Neuronal stem cell (in vitro differentiated cells): ENCODE measurements around the gene C18orf63.

Experiments used
- DNase-seq: peaks from one replicate; pipeline ENCODE4 v3.0.0-alpha.2; 2013; ENCODE audit warnings: low spot score
- H2AFZ ChIP-seq: one replicate; pipeline ENCODE4 v1.6.1; 2013; ENCODE audit warnings: mild to moderate bottlenecking, low read length, inconsistent platforms
- H2AK5ac ChIP-seq: 2 replicates; pipeline ENCODE4 v1.6.1; 2013; ENCODE audit warnings: low read depth, mild to moderate bottlenecking, inconsistent platforms, low read length, moderate library complexity, mixed read lengths
- H2BK120ac ChIP-seq: 2 replicates; pipeline ENCODE4 v1.6.1; 2013; ENCODE audit warnings: low read depth, mild to moderate bottlenecking, inconsistent platforms, low read length, moderate library complexity, mixed read lengths
- H2BK12ac ChIP-seq: one replicate; pipeline ENCODE4 v1.6.1; 2013; ENCODE audit warnings: low read length, inconsistent platforms
- H2BK15ac ChIP-seq: 2 replicates; pipeline ENCODE4 v1.6.1; 2013; ENCODE audit warnings: mild to moderate bottlenecking, low read length, inconsistent platforms, mixed read lengths
- H2BK5ac ChIP-seq: one replicate; pipeline ENCODE4 v1.6.1; 2013; ENCODE audit warnings: inconsistent platforms, mild to moderate bottlenecking, low read length, moderate library complexity
- H3K14ac ChIP-seq: one replicate; pipeline ENCODE4 v1.6.1; 2013; ENCODE audit warnings: low read length, inconsistent platforms
- H3K18ac ChIP-seq: 2 replicates; pipeline ENCODE4 v1.6.1; 2013; ENCODE audit warnings: low read length, inconsistent platforms
- H3K23ac ChIP-seq: 2 replicates; pipeline ENCODE4 v1.6.1; 2013; ENCODE audit warnings: low read depth, mild to moderate bottlenecking, mixed read lengths, low read length, inconsistent platforms; ENCODE audit not compliant: poor library complexity
- H3K27ac ChIP-seq: replicated peaks from 3 replicates; pipeline ENCODE4 v1.5.1; 2013; ENCODE audit warnings: low read length, inconsistent platforms
- H3K27me3 ChIP-seq, 3 experiments: 2 replicates each; pipeline ENCODE4 v1.6.1; 2013; ENCODE audit warnings: low read length in 3 of 3, mild to moderate bottlenecking in 2 of 3, inconsistent platforms in 1 of 3, low read depth in 1 of 3, mixed read lengths in 1 of 3, moderate library complexity in 1 of 3; ENCODE audit not compliant: control insufficient read depth in 3 of 3, insufficient read depth in 3 of 3
- H3K36me3 ChIP-seq, 2 donors: replicated peaks in 1 of 2; 2 replicates each; pipeline ENCODE4 v1.6.1; 2013; ENCODE audit warnings: low read length in 2 of 2; ENCODE audit not compliant: control insufficient read depth in 2 of 2, insufficient read depth in 2 of 2
- H3K4ac ChIP-seq: 2 replicates; pipeline ENCODE4 v1.6.1; 2013; ENCODE audit warnings: inconsistent platforms, mild to moderate bottlenecking, low read length, moderate library complexity
- H3K4me1 ChIP-seq, 2 donors: 1 replicate in 1 of 2; 2 replicates in 1 of 2; pipeline ENCODE4 v1.6.1; 2013; ENCODE audit warnings: low read length in 2 of 2, low read depth in 1 of 2; ENCODE audit not compliant: control insufficient read depth in 2 of 2, insufficient read depth in 1 of 2
- H3K4me2 ChIP-seq: one replicate; pipeline ENCODE4 v1.6.1; 2013; ENCODE audit warnings: mild to moderate bottlenecking, low read length, inconsistent platforms; ENCODE audit not compliant: insufficient read depth, poor library complexity, severe bottlenecking
- H3K4me3 ChIP-seq, 2 donors: 2 replicates each; pipeline ENCODE4 v1.5.1; 2013; ENCODE audit warnings: low read length in 2 of 2, mild to moderate bottlenecking in 2 of 2, inconsistent platforms in 1 of 2, moderate library complexity in 1 of 2
- H3K79me1 ChIP-seq: one replicate; pipeline ENCODE4 v1.6.1; 2013; ENCODE audit warnings: low read depth, mild to moderate bottlenecking, inconsistent platforms, low read length, moderate library complexity
- H3K9ac ChIP-seq: one replicate; pipeline ENCODE4 v1.6.1; 2013; ENCODE audit warnings: mild to moderate bottlenecking, low read depth, low read length, inconsistent platforms; ENCODE audit not compliant: poor library complexity
- H3K9me3 ChIP-seq, 2 donors: replicated peaks in 1 of 2; 2 replicates each; pipeline versions ENCODE3 to v1.6.1; 2013; ENCODE audit warnings: low read length in 2 of 2, mild to moderate bottlenecking in 2 of 2, inconsistent platforms in 1 of 2, low read depth in 1 of 2, mixed read lengths in 1 of 2, moderate library complexity in 1 of 2; ENCODE audit not compliant: control insufficient read depth in 2 of 2, insufficient read depth in 1 of 2
- H4K8ac ChIP-seq: one replicate; pipeline ENCODE4 v1.6.1; 2013; ENCODE audit warnings: low read depth, mild to moderate bottlenecking, inconsistent platforms, low read length, moderate library complexity
- H4K91ac ChIP-seq: one replicate; pipeline ENCODE4 v1.6.1; 2013; ENCODE audit warnings: low read length, low read depth, mild to moderate bottlenecking, inconsistent platforms; ENCODE audit not compliant: poor library complexity
- WGBS, 2 donors: extraction: QIAGEN DNeasy Blood & Tissue Kit; methylation state at CpG; one replicate each; pipeline ENCODE4 v1.1.7; 2013; ENCODE audit warnings: missing lambda C conversion rate in 2 of 2, mixed read lengths in 1 of 2; ENCODE audit not compliant: insufficient read length in 2 of 2, insufficient replicate concordance in 1 of 2; ENCODE audit errors: extremely low coverage in 2 of 2; 5-methylcytosine and 5-hydroxymethylcytosine counted together

The C18orf63 gene

DNA sequence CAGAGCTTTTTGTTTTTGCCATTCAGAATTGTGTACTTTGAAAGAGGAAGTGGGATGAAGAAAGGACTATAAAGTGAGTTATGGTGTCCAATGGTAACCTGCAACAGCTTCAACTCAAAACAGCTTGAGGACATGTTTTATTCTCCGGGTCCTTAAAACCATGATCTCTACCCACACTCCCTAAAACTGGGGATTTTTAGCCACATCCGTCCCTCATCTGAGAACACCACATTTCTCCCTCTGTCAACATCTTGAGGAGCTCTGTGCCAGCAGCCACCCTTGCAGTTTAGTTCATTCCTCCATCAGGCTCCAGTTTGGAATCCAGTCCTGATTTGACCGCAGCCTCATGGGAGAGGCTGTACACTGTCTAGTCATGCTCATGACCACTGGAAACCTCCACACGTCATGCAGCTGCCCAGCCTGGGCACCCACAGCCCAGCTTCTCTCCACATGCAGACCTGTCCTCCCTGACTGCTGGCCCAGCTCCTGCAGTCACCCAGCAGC lies 62.6 kb downstream of the C18orf63 start:
- H3K9ac ChIP-seq, result no peak overlapping the region
- no peak overlapping the region for H3K4ac ChIP-seq
- no peak overlapping the region for H3K23ac ChIP-seq
- no peaks in the 10 kb centered on the region for H3K36me3 ChIP-seq
- H3K4me3 ChIP-seq, result no peak overlapping the region
- peak overlapping the region; percentile 52 for H2BK15ac ChIP-seq
- no peak overlapping the region for H4K8ac ChIP-seq
- no peaks in the 10 kb centered on the region for H3K27me3 ChIP-seq
- no peaks in the 10 kb centered on the region for H3K4me1 ChIP-seq
- peaks cover 0 to 10% of the 10 kb centered on the region in 2 donors for H3K9me3 ChIP-seq
- no peak overlapping the region for H2AFZ ChIP-seq
- no peak overlapping the region for H2BK5ac ChIP-seq
- WGBS, 2 donors, result no CpG with 5 or more reads among the region's 4 CpGs
- no peak overlapping the region for H3K4me2 ChIP-seq
- H3K79me1 ChIP-seq, result no peaks in the 10 kb centered on the region
- no peak for DNase-seq
- no peak overlapping the region for H4K91ac ChIP-seq
- H2BK12ac ChIP-seq, result no peak overlapping the region
- no peak overlapping the region for H3K14ac ChIP-seq
- no peak overlapping the region for H2BK120ac ChIP-seq
- no peak overlapping the region for H3K27ac ChIP-seq
- no peak overlapping the region for H2AK5ac ChIP-seq
- peak overlapping the region; percentile 71 for H3K18ac ChIP-seq

DNA sequence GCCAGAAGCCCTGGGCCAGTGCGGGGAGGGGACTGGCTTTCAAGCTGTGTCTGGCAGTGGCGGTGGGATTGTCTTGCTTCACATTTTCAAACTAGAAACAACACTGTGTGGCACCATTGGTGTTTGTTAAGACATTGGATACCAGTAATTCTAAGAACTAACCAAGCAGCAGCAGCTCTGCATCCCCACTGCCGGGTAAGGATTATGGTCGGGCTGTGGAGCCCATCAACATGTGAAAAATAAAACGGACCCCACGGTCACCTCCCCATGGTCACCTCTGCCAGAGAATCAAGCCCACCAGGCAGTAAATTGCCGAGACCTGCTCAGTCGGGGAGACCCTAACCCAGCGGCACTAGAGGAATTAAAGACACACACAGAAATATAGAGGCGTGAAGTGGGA lies 65.3 kb downstream of the C18orf63 start:
- no peak overlapping the region for H3K9ac ChIP-seq
- no peak overlapping the region for H2AFZ ChIP-seq
- peaks cover 0 to 10% of the 10 kb centered on the region in 2 donors for H3K9me3 ChIP-seq
- H4K8ac ChIP-seq, result no peak overlapping the region
- no peak overlapping the region for H3K4ac ChIP-seq
- no peak overlapping the region for H4K91ac ChIP-seq
- H3K27ac ChIP-seq, result no peak overlapping the region
- no peak for DNase-seq
- no peaks in the 10 kb centered on the region for H3K79me1 ChIP-seq
- H2BK5ac ChIP-seq, result no peak overlapping the region
- no peaks in the 10 kb centered on the region for H3K4me1 ChIP-seq
- no peak overlapping the region for H2BK12ac ChIP-seq
- H2BK120ac ChIP-seq, result no peak overlapping the region
- no peak overlapping the region for H3K23ac ChIP-seq
- H2AK5ac ChIP-seq, result no peak overlapping the region
- H3K27me3 ChIP-seq, result no peaks in the 10 kb centered on the region
- H3K18ac ChIP-seq, result no peak overlapping the region
- H3K14ac ChIP-seq, result no peak overlapping the region
- H3K4me2 ChIP-seq, result no peak overlapping the region
- H3K36me3 ChIP-seq, result no peaks in the 10 kb centered on the region
- WGBS, 2 donors, result no CpG with 5 or more reads among the region's 10 CpGs
- H2BK15ac ChIP-seq, result peak overlapping the region; percentile 14
- H3K4me3 ChIP-seq, result no peak overlapping the region

DNA sequence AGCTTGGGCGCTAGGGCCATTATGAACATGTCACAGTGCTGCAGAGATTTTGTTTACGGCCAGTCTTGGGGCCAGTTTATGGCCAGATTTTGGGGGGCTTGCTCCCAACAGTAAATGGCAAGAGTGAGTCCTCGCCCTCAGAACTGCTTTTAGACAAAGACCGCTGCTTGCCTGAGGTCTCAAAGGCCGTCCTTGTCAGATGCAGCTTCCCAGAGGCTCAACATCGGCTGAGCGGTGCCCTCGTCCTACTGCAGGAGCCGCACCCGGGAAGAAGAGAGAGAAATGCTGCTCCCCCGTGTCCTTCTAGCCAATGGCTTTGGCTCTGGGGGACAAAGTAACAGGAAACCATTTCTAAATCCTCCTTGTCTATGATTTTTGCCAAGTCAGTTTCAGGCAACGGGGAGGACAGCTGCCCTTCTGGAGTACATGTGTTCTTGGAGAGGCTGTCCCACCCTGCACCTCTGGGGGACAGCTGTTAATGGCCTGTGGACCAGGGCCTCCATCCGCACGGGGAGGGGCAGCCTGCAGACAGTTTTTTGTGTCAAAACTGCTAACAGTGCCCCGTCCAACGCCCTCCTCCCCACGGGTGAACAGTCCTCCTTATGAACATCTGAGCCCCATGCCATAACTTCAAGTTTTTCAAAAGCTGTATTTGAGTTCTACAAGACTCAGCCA lies 66.1 kb downstream of the C18orf63 start:
- no peaks in the 10 kb centered on the region for H3K27me3 ChIP-seq
- WGBS, 2 donors, result no CpG with 5 or more reads among the region's 17 CpGs

DNA sequence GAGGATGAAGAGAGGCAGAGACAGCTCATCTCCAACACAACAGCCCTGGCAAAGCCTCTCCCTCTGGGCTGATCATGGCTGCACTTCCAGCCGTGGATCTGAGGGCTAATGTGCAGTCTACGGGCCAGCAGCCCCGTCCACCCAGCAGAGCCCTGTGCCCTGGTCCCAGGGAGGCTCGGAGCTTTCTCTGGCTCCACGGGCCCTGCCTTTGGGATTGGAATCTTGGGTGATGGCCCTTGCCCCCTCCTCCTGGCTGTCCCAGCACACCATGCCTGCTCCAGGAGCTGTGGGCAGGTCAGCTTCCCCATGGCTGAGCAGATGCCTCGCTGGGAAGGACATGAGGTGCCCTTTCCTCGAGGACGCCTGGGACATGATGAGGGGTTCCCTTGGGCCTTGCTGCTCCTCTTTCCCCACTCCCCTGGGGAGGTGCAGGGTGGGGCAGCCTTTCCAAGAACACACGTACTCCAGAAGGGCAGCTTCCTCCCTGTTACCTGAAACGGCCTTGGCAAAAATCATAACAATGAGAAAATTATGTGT lies 66.9 kb downstream of the C18orf63 start:
- Histone ChIP-seq H3K36me3 (no peaks in the 10 kb centered on the region), H2BK12ac (no peak overlapping the region), H2BK15ac (peak overlapping the region; percentile 40), H3K14ac (no peak overlapping the region), H3K27ac (no peak overlapping the region), H2AFZ (no peak overlapping the region), H3K9me3 (peaks cover 0 to 10% of the 10 kb centered on the region in 2 donors), H3K4me3 (peak overlapping the region in 1 of 2 donors; percentile 18), H3K23ac (peak overlapping the region; percentile 9), H2BK5ac (no peak overlapping the region), H3K9ac (no peak overlapping the region), H2BK120ac (peak overlapping the region; percentile 77), H3K4me1 (peaks cover 0 to 4% of the 10 kb centered on the region in 2 donors), H3K79me1 (no peaks in the 10 kb centered on the region), H4K8ac (no peak overlapping the region), H3K18ac (peak overlapping the region; percentile 62), H2AK5ac (peak overlapping the region; percentile 90), H4K91ac (no peak overlapping the region), H3K4ac (peak overlapping the region; percentile 2), H3K4me2 (no peak overlapping the region), H3K27me3 (no peaks in the 10 kb centered on the region)
- no CpG with 5 or more reads among the region's 10 CpGs for WGBS, 2 donors
- DNase-seq, result no peak

More for the DNA sequence above, 66.1 kb downstream of the C18orf63 start:
- H4K91ac ChIP-seq, result no peak overlapping the region
- no peak for DNase-seq
- H3K18ac ChIP-seq, result no peak overlapping the region
- H3K4me3 ChIP-seq, result no peak overlapping the region
- no peak overlapping the region for H4K8ac ChIP-seq
- no peak overlapping the region for H3K4me2 ChIP-seq
- peak overlapping the region; percentile 90 for H2AK5ac ChIP-seq
- H2BK12ac ChIP-seq, result no peak overlapping the region
- H2BK5ac ChIP-seq, result no peak overlapping the region
- H3K79me1 ChIP-seq, result no peaks in the 10 kb centered on the region
- H3K4me1 ChIP-seq, result peaks cover 0 to 4% of the 10 kb centered on the region in 2 donors
- H3K27ac ChIP-seq, result no peak overlapping the region
- H2BK15ac ChIP-seq, result peak overlapping the region; percentile 79
- peak overlapping the region; percentile 60 for H3K14ac ChIP-seq
- no peak overlapping the region for H2BK120ac ChIP-seq
- H3K4ac ChIP-seq, result no peak overlapping the region
- H3K9me3 ChIP-seq, result peaks cover 0 to 10% of the 10 kb centered on the region in 2 donors
- H3K9ac ChIP-seq, result no peak overlapping the region
- no peaks in the 10 kb centered on the region for H3K36me3 ChIP-seq
- no peak overlapping the region for H2AFZ ChIP-seq
- peak overlapping the region; percentile 37 for H3K23ac ChIP-seq
